ENCODE results near the gene DUSP8. TPM values are rescaled to one million over a fixed set of nuclear protein-coding genes. Genes with fewer than 3 reads are reported as not detected.
"Not testable (repeated sequence)": the region's sequence is repeated elsewhere in the genome, so short reads cannot be mapped to it uniquely, and the experiment has no call there.

Gene DUSP8
- total RNA-seq, 1 donor from 2014 or later, result 123 TPM

GRCh38 chr11:1604711-1605110 is 32.6 kb upstream of the DUSP8 start:
- Mint-ChIP-seq H3K9me3 (ENCODE audit: unreplicated experiment) (peaks cover 16% of the 10 kb centered on the region), H3K36me3 (ENCODE audit: unreplicated experiment) (no peaks in the 10 kb centered on the region), H3K27me3 (ENCODE audit: unreplicated experiment) (peaks cover 10% of the 10 kb centered on the region), H3K4me3 (ENCODE audit: unreplicated experiment) (no peak overlapping the region), H3K27ac (ENCODE audit: unreplicated experiment) (no peak overlapping the region), H3K4me1 (ENCODE audit: low read depth, unreplicated experiment) (peaks cover 3% of the 10 kb centered on the region)
- no peak for TF ChIP-seq CTCF (IDR thresholded peaks at IDR 0.05; ENCODE audit: partially characterized antibody, unreplicated experiment)
- no peak for DNase-seq

GRCh38 chr11:1604181-1604580 is 32.1 kb upstream of the DUSP8 start:
- peaks cover 3% of the 10 kb centered on the region for H3K4me1 Mint-ChIP-seq (ENCODE audit: low read depth, unreplicated experiment)
- TF ChIP-seq CTCF (IDR thresholded peaks at IDR 0.05; ENCODE audit: partially characterized antibody, unreplicated experiment), result no peak
- H3K36me3 Mint-ChIP-seq (ENCODE audit: unreplicated experiment), result no peaks in the 10 kb centered on the region
- H3K9me3 Mint-ChIP-seq (ENCODE audit: unreplicated experiment), result peaks cover 16% of the 10 kb centered on the region
- no peak overlapping the region for H3K27ac Mint-ChIP-seq (ENCODE audit: unreplicated experiment)
- no peak for DNase-seq
- peaks cover 10% of the 10 kb centered on the region for H3K27me3 Mint-ChIP-seq (ENCODE audit: unreplicated experiment)
- H3K4me3 Mint-ChIP-seq (ENCODE audit: unreplicated experiment), result no peak overlapping the region

- peaks cover 2% of the 10 kb centered on the region for H3K36me3 Mint-ChIP-seq (ENCODE audit: unreplicated experiment)
- DNase-seq, result no peak
- H3K4me3 Mint-ChIP-seq (ENCODE audit: unreplicated experiment), result no peak overlapping the region
- H3K27ac Mint-ChIP-seq (ENCODE audit: unreplicated experiment), result no peak overlapping the region
- TF ChIP-seq CTCF (IDR thresholded peaks at IDR 0.05; ENCODE audit: partially characterized antibody, unreplicated experiment), result no peak
- H3K27me3 Mint-ChIP-seq (ENCODE audit: unreplicated experiment), result peaks cover 10% of the 10 kb centered on the region
- H3K4me1 Mint-ChIP-seq (ENCODE audit: low read depth, unreplicated experiment), result peaks cover 3% of the 10 kb centered on the region
- H3K9me3 Mint-ChIP-seq (ENCODE audit: unreplicated experiment), result peaks cover 18% of the 10 kb centered on the region
Measured at GRCh38 chr11:1603629-1604028, 31.6 kb upstream of the DUSP8 start.

- not testable (repeated sequence) for DNase-seq; H3K27me3 Mint-ChIP-seq (ENCODE audit: unreplicated experiment); H3K4me1 Mint-ChIP-seq (ENCODE audit: low read depth, unreplicated experiment); H3K4me3 Mint-ChIP-seq (ENCODE audit: unreplicated experiment); H3K27ac Mint-ChIP-seq (ENCODE audit: unreplicated experiment)
- Mint-ChIP-seq H3K9me3 (ENCODE audit: unreplicated experiment) (peaks cover 17% of the 10 kb centered on the region), H3K36me3 (ENCODE audit: unreplicated experiment) (peaks cover 14% of the 10 kb centered on the region)
Measured at GRCh38 chr11:1601663-1602062, 29.6 kb upstream of the DUSP8 start.

GRCh38 chr11:1600626-1601025 is 28.6 kb upstream of the DUSP8 start:
- no peak for TF ChIP-seq CTCF (IDR thresholded peaks at IDR 0.05; ENCODE audit: partially characterized antibody, unreplicated experiment)
- no peak overlapping the region for H3K4me3 Mint-ChIP-seq (ENCODE audit: unreplicated experiment)
- peaks cover 16% of the 10 kb centered on the region for H3K9me3 Mint-ChIP-seq (ENCODE audit: unreplicated experiment)
- no peak overlapping the region for H3K27ac Mint-ChIP-seq (ENCODE audit: unreplicated experiment)
- no peaks in the 10 kb centered on the region for H3K4me1 Mint-ChIP-seq (ENCODE audit: low read depth, unreplicated experiment)
- H3K27me3 Mint-ChIP-seq (ENCODE audit: unreplicated experiment), result peaks cover 9% of the 10 kb centered on the region
- no peak for DNase-seq
- peaks cover 14% of the 10 kb centered on the region for H3K36me3 Mint-ChIP-seq (ENCODE audit: unreplicated experiment)

GRCh38 chr11:1598816-1599215 is 26.7 kb upstream of the DUSP8 start:
- no peaks in the 10 kb centered on the region for H3K4me1 Mint-ChIP-seq (ENCODE audit: low read depth, unreplicated experiment)
- H3K27me3 Mint-ChIP-seq (ENCODE audit: unreplicated experiment), result peaks cover 9% of the 10 kb centered on the region
- DNase-seq, result no peak
- TF ChIP-seq CTCF (IDR thresholded peaks at IDR 0.05; ENCODE audit: partially characterized antibody, unreplicated experiment), result no peak
- H3K9me3 Mint-ChIP-seq (ENCODE audit: unreplicated experiment), result peaks cover 16% of the 10 kb centered on the region
- no peak overlapping the region for H3K27ac Mint-ChIP-seq (ENCODE audit: unreplicated experiment)
- peaks cover 14% of the 10 kb centered on the region for H3K36me3 Mint-ChIP-seq (ENCODE audit: unreplicated experiment)
- no peak overlapping the region for H3K4me3 Mint-ChIP-seq (ENCODE audit: unreplicated experiment)

GRCh38 chr11:1598406-1598805 is 26.3 kb upstream of the DUSP8 start:
- H3K27me3 Mint-ChIP-seq (ENCODE audit: unreplicated experiment); DNase-seq; H3K27ac Mint-ChIP-seq (ENCODE audit: unreplicated experiment); H3K4me3 Mint-ChIP-seq (ENCODE audit: unreplicated experiment); H3K4me1 Mint-ChIP-seq (ENCODE audit: low read depth, unreplicated experiment): not testable (repeated sequence)
- Mint-ChIP-seq H3K9me3 (ENCODE audit: unreplicated experiment) (peaks cover 16% of the 10 kb centered on the region), H3K36me3 (ENCODE audit: unreplicated experiment) (peaks cover 14% of the 10 kb centered on the region)

Data from glutamatergic neuron (in vitro differentiated cells).